ENCODE data around the gene GABRB1.

The GABRB1 gene

DNA sequence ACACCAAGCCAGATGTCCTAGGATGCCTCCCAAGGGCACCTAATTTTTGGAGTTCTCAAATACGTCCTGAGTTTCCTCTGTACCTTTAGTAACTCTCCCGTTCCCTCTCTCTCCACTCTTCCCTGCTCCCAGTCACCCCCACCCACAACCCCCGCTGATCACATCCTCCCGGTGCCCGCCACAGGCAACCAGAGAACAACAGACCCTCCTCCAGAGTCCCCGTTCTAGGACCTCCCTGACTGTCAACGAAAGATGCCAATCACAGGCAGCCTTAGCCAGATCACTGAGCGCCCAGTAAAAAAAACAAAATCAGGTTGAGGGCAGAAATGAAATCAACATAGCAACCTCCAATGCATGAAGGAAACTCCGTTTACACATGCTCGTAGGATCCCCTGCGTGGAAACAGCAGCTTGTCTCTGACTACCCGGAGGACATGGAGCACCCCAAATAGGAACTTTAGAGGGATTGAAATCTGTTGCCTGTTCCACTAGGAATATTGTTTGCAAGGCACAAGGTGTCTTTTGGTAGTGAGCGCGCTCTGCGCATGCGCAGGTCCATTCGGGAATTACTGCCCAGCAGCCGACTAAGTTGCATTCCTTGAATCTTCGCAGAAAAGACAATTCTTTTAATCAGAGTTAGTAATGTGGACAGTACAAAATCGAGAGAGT, at the start of gene GABRB1:
Gene GABRB1, plus strand, starts transcription at position 557 of the 668 bp plus-strand sequence.
- no peak for DNase-seq

DNA sequence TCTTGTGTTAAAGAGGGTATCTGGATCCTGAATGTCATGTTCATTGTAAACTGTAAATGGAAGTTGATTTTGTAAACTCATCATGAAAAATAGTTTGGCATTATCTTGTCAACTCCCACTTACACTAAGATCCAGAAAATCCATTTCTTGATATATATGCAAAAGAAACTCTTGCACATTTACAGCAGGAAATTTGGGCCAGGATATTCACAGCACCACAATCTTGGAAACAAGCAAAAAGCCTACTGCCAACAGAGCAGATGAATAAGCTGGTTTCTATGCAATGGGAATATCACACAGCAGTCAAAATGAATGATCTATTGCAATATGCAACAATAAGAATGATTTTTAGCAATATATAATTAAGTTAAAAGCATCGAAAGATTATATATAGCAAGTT, 46.6 kb upstream of the GABRB1 start:
- DNase-seq, result no peak

DNA sequence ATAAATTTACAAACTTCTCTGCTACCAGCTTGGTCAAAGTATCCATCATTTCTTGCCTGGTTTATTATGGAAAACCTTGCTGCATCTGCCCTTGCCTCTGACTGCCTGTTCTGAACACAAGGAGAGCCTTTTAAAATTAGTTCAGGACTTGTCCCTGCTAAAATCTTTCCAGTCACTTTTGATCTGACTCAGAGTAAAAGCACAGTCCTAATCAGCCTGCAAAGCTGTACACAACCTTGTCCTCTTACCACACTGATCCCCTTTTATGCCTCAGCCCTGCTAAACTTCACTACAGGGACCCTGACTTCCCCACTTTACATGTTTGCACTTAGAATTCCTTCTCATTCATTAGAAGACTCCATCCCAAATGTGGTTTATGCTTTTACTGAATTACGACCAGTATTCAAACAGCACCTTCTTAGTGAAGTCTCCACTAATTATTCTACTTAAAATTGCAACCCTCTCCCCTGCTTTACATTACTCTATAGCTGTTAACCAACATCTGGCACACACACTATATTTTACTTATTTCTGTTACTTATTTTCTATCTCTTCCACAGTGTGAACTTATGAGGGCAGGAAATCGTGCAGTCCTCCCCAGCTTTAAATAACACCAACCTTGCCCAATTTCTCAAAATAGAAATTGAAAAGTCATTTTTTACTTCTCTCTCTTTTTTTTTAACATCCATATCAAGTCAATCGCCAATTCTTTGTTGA, 44.3 kb upstream of the GABRB1 start:
- no peak for DNase-seq

DNA sequence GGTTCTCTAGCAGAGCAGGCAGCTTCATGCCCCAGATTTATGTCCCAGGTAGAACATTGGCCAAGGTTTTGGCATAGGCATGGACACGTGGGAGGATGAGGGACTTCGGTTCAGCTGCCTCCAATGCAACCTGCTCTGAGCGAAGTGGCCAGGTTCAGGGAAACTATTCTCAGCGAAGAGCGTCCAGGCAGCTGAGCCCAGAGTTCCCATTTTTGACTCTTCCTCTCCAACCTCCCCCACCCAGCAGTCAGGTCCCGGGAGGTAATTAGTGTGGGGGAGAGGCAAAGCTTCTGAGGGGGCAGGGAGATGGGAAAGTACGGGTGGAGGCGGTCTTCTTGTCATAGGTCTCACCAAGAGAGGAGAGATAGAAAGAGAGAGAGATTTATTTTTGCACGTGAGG, 39.0 kb upstream of the GABRB1 start:
- no peak for DNase-seq

DNA sequence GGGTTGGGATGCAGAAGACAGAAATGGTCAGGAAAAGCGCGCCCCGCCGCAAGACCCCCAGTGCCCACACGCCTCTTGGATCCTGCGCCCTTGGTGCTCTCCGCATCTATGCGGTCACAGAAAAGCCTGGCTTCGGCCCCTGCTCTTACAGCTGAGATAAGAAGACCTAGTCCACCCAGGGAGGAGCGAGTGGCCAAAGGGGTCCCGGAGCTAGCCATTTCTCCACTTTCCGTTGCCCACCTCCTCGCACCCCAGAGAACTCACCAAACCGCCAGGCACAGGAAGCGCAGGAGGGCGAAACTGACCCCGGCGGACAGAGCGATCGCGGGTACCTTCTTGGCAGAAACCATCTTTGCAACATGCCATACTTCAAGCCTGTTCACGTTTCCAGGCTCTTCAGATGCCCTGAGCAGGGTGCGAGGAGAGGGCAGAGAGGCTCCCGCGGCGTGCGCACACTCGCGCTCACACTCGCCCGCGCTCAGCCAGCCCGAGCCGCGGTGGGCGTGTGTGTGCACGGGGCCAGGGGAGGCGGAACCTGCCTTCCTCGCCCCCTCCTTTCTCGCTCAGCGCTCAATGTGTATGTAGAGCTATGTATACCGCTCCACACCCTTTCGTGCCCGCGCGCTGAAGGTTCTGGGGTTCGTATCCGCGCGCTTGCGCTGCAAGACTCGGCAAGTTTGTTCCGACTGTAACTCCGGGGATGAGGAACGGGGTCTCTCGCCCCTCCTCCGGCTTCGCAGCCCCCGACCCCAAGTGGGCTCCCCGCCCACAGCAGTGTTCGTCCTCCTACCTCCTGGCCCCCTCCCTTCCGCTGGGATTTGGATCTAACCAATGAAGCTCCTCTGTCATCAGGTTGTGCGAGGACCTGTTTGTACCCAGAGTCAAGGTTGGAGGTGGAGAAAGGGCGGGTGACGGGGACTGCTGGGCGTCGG, 38.0 kb upstream of the GABRB1 start, which contains the start of gene GABRA4:
Gene GABRA4, minus strand, starts transcription at position 507 of the 932 bp plus-strand sequence. Its CDS starts 157 bp downstream, at position 350.
- no peak for DNase-seq

DNA sequence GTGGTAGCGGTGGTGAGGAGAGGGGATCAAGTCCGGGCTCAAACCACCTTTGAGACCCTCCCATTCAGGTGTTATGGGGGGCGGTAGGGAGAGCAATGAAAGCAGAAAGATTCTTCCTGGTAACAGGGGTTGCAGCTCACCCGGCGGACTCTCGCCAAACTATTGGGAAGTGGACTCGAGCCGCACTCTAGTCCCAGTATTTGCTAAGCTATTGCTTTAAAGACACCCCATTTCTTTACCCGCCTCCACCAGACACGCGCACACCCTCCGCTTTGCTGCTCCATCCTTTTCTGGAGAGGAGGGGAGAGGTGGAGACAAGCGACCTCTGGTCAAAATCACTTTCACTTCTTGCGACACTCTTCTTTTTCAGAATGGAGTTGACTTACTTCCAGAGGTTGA, 37.4 kb upstream of the GABRB1 start:
- DNase-seq, result no peak

DNA sequence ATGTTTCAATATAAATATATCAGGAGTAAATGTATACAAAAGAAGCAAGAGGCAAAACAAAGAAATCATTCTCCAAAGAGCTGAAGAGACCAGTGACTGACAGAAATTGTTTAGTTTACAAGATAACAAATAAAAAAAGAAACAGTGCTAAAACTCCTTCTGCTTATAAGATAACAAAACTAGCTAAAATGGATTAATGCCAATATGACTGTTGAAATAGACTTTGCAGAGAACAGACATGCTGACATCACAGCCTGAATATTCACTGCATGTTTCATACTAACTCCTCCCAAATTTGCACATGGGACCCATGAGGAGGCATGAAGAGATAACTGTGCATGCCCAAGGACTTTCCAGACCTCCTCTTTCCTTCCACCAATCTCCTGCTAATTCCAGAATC, 31.8 kb upstream of the GABRB1 start:
- DNase-seq, result no peak

DNA sequence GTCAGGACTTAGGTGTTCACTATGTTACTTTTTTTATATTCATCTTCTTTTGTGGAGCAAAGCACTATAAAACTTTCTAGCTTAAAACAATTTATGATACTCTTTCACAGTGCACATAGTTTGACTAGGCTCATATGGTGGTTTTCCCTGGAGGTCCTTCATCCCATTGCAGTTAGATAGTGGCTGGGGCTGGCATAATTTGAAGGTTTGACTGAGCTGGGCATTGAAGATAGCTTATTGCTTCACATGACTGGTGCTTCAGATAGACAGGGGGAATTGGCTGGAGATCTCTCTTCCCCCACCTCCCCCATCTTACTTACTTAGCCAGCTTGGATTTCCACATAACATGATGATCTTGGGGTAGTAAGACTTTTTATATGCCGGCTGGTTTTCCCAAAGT, 31.0 kb upstream of the GABRB1 start:
- no peak for DNase-seq

DNA sequence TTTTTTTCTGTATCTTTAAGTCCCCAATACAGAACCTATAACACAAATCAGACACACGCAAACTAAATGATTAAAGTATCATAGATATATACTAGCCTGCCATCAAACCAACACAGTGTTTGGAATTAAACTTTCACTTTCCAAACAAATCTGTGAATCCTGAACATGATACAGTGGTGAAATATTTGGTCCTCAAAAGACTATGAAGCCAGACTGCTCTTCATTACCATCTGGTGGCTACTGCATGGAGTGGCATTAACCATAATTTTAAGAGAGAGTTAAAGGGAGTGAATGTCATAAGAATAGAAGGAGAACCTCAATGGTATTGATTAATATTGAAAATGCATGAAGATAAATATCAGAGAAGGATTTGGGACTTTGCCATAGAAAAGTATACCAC, 28.8 kb upstream of the GABRB1 start:
- no peak for DNase-seq

DNA sequence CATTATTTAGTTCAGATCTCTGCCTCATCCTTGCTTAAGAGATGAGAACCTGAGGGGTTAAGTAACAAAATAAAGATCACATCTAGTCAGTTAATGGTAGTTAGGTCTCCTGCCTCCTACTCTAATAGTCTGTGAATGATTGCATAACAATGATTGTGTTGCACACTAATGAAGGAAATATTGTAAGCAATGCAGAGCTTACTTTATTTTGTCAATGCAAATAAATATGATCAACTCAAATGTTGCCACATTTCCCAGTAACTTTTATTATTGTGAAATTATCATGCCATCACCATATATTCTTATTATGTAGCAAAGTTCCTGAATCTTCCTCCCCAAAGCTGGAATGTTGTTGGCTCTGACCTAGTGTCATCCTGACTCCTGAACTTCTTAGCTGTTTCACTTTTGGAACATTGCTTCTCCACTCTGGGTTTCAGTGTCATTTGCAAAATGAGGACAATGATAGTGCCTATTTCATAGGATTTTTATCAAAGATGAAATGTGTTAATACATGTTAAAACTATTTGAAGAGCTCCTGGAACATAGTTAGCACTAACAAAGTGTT, 20.9 kb upstream of the GABRB1 start:
- DNase-seq, result no peak

DNA sequence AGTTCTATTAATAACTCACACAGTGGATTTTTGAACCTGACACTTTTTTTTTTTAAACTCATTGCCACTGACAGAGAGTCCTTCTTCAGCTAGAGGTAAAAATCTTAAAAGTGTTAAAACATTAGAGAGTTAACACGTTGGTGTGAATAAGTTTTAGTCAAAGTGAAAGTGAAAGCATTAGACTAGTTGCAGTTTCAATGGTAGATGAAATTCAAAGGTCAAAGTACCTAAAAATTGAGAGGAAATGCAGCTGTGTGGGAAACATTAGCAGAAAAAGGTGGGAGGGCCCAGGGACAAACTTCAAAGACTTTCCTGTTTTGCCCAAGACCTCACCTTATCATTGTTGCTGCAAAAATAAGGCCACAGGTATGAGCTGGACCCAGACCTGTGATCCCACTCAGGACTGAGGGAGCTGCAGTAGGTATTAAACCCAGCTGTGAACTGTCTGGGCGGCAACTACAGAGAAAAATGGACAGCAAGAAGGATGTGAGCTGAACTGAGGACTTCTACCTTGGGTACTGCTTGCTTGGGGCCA, 20.4 kb upstream of the GABRB1 start:
- DNase-seq, result peak; percentile 10

DNA sequence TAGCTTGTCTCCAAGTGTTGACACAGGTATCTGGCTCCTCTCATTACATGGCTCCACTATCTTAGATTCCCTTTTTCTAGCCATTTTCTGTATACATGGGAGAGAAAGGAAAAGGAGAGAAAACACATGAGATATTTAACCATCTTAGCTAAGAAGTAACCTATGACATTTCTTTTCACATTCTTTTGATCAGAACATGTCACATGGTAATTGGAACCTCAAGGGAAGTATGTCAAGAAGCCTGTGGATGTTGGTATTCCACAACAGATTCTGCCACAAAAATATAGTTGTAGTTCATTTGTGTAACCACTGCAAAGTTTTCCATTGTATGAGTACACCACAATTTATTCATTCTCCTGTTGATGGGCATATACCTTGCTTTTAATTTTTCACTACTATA, 18.7 kb upstream of the GABRB1 start:
- DNase-seq, result no peak

DNA sequence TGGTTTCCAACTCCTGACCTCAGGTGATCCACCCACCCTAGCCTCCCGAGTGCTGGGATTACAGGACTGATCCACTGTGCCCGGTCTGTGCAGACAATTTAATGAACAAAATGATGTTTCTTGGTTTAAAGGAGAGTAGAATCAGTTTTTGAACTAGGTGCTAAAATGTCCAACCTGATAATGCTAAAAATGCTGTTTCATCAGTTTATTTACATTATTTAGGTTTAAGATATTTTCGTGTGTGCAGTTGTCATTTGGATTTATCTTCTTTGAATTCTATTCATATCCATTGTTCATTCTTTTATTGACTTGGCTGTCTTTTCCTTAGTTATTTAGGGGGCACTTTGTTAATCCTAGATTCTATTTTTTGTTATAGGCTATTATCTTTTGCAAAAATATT, 18.0 kb upstream of the GABRB1 start:
- DNase-seq, result no peak

DNA sequence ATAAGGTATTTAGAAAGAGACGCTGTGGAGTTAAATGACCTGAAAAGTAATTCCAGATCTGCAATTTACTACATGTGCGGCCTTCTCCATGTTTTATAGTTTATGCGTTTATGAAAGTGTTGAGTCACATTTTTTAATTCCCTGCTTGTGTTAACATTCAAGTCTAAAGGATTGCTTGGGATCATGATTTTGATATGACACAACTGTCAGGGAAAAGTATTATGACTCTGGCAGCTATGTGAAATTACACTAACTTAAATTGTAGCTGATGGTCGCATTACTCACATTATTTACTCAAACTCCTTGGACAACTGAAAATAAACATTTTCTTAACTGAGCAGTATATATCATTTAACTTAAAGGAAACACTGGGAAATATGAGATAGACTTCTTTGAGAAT, 14.3 kb upstream of the GABRB1 start:
- DNase-seq, result no peak

DNA sequence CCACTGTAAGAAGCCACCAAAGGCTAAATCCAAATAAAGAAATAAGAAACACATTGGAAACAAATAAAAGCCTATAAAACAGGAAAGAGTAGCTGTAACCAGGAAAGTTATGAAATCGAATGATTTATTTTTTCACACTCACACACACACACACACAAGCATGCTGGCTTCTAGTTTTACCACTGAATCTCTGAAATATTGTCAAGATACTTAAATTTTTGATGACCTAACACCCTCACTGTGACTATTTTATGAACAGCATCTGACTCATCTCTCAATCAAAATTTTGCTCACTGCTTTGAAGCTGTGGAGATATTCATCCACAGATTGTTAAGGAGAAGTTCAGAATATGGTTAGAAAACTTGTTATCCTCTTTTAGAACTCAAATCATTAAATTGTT, 13.9 kb upstream of the GABRB1 start:
- no peak for DNase-seq

DNA sequence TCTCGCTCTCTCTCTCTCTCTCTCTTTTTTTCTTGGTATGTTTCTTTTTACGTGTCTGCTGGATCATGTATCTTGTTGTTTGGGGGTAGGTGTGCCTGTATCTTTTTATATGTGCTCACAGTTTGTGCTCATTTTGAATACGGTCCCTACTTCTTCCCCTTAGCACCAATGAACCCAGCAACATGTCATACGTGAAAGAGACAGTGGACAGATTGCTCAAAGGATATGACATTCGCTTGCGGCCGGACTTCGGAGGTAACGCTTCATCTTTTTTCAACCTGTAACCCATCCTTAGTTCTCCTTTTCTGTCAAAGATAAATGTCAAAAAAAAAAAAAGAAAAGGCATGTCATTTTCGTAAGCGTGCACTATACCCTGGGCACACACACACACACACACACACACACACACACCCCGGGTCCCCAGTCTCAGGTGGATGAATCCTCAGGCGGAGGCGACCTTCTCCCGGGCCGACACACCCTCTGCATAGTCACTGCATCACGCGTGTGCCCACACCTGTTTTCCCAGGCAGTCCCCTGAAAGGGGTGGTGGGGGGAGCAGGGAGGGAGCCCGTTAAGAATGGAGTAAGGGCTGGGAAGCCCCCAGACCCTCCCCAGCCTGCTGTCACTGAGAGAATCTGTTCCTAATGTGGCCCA, 511 bp downstream of the GABRB1 start:
- no peak for DNase-seq

DNA sequence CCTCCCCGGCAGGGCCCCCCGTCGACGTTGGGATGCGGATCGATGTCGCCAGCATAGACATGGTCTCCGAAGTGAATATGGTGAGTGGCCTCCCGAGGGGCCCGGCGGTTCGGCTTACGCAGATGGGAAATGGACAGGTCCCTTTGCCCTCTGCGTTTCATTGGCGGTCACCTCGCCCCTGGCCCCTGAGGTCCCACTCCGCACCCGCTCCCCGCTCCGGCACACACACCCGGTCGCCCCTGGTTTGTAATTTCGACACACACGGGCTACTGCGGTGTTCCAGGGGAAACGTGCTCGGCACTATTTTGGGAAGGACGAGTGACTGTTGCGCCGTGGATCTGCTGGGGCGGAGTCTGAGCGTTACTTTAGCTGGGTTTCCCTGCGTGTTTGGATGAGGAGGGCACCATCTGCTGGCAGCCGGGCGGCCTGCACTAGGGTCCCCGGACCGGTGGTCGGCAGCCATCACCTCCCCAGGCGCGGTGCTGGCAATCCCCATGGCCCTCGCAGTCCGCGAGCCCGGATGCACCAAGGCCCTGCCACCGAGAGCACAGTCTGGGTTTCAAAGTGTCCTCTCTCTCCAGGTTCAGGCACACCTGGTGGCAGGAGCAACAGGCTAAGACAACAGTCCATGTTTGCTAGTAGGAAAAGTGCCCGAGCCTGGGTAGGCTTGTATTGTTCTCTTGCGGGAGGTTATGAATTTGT, 1.2 kb downstream of the GABRB1 start:
- DNase-seq, result peak; percentile 3

DNA sequence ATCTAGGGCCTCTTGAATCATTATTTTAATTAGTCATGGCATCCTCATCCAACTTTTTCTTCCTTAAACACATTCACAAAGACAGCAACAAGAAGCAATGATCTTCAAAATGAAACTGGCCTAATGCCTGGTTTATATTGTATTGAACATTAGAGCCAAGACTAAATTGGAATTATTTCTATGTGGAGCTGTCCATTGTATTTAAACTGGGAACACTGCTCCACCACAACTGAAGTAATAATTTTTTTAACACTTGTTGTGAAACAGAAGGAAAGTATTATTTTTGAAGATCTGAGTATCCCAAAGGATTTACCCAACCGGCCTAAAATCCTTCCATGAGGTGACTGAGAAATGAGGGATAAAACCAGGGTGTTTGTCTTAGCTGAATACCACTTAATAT, 6.9 kb downstream of the GABRB1 start:
- DNase-seq, result no peak

DNA sequence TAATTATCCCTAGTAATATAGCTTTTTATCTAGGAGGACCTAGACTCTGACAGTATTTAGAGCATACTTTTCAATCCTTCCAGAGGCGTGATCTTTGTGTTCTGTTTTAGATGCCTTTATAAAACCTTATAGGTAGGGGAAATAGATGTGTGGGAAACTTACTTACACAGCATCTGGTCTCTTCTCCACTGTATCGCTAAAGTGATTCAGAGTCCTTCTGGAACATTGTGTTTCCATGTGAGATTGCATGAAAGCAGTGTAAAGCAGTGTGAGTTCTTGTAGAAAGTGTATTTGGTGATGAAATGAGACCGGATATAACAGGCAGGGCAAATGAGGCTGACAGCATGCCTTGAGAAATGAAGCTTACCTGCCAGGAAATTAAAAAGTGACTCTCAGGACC, 9.5 kb downstream of the GABRB1 start:
- no peak for DNase-seq

DNA sequence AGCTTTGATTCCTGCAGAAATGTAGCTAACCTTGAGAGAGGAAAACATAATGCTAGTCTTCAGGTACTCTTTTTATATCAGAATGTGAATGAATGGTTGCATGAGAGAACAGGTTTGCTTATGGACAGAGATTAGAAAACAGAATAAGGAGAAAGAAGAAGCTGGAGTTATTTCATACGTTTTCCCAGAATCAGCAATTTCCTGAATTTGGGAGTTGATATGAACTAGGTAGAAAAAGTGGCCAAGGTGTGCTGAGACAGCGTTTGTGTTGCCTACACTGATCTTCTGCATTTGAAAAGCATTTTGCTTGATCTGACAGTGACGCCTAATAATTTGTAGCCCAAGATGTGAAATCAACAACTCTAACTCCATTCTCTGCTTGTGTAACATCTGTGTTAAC, 12.5 kb downstream of the GABRB1 start:
- no peak for DNase-seq

DNA sequence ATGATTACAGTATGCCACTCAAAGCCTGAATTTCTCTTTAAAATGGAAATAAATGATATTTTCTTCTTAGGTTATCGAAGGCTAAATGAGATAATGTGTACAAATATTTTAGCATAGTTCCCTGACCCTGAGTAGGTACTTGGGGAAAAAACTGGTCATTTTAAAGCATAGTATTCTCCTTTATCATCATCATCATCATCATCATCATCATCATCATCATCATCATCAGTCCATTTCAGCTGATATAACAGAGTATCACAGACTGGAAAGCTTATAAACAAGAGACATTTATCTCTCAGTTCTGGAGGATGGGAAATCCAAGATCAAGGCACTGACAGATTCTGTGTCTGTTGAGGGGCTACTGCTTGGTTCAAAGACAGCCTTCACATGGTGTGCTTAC, 13.9 kb downstream of the GABRB1 start:
- DNase-seq, result no peak

DNA sequence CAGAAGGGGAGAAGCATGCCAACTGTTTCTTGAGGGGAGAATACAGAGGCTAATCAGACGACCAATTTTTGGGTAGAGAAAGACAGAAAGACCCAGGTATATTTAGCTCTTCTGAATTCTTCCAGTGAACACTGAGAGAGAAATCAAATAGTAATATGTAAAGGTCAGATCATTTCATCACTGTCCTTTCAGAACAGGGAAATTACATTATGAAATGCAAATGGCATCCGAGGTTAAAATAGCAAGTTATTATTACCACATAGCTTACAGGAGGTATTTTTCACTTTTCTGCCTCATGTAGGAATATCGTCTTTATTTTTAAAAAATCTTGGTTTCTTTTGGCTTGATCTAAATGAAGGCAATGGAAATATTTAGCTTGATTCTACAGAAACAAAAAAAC, 18.0 kb downstream of the GABRB1 start:
- no peak for DNase-seq
